Measurements from ENCODE around the gene VSX2. TPM values are rescaled to one million over a fixed set of nuclear protein-coding genes. Genes with fewer than 3 reads are reported as not detected.

Gene VSX2
- total and polyA plus RNA-seq, 4 experiments from 2014 or later = not detected

GRCh38 chr14:74249433-74250375, 10.5 kb downstream of the VSX2 start:
- no peak overlapping the region for H3K4me3 ChIP-seq (ENCODE audit: low read length in 2 of 2)
- ChIA-PET POLR2A (ENCODE audit: partially characterized antibody) (interaction anchor here (0.7 kb wide), 1 partner anchor 17 kb away, joined by 3 read pairs; no protein-coding TSS in a partner anchor), CTCF (ENCODE audit: partially characterized antibody) (interaction anchor here (1.0 to 1.8 kb wide), 2 partner anchors 21 to 33 kb away, joined by 3 to 8 read pairs; no protein-coding TSS in a partner anchor)
- Mint-ChIP-seq H3K9me3 (no peaks in the 10 kb centered on the region), H3K27me3 (peaks cover 22 to 39% of the 10 kb centered on the region in 2 donors), H3K4me3 (peak overlapping the region in 1 of 8 donors; percentile 24), H3K36me3 (peaks cover 0 to 1% of the 10 kb centered on the region in 2 donors), H3K4me1 (peaks cover 4 to 7% (median 6%) of the 10 kb centered on the region in 4 donors), H3K27ac (no peak overlapping the region)
- no peaks in the 10 kb centered on the region for H3K36me3 ChIP-seq (ENCODE audit: insufficient read depth, low read length)
- no peak overlapping the region for H3K27ac ChIP-seq (ENCODE audit: low read depth, low read length)
- peaks cover 8% of the 10 kb centered on the region for H3K4me1 ChIP-seq (ENCODE audit: insufficient read depth, low read length)
- no peak for DNase-seq
- intact Hi-C loops (cut with micrococcal nuclease) = no loop called here
- no peaks in the 10 kb centered on the region for H3K9me3 ChIP-seq (ENCODE audit: control insufficient read depth in 1 of 2, low read length in 2 of 2)
- H3K27me3 ChIP-seq (ENCODE audit: insufficient read depth, low read length) = peaks cover 12% of the 10 kb centered on the region

GRCh38 chr14:74255281-74255680, 16.0 kb downstream of the VSX2 start:
- H3K27ac ChIP-seq (ENCODE audit: low read depth, low read length) = no peak overlapping the region
- Mint-ChIP-seq H3K9me3 (no peaks in the 10 kb centered on the region), H3K4me3 (no peak overlapping the region), H3K4me1 (peaks cover 8 to 17% (median 10%) of the 10 kb centered on the region in 4 donors), H3K36me3 (no peaks in the 10 kb centered on the region), H3K27ac (no peak overlapping the region), H3K27me3 (peaks cover 6 to 10% of the 10 kb centered on the region in 2 donors)
- ChIA-PET POLR2A (ENCODE audit: partially characterized antibody) (no interaction called here), CTCF (ENCODE audit: partially characterized antibody) (no interaction called here)
- peaks cover 20% of the 10 kb centered on the region for H3K4me1 ChIP-seq (ENCODE audit: insufficient read depth, low read length)
- no peaks in the 10 kb centered on the region for H3K9me3 ChIP-seq (ENCODE audit: control insufficient read depth in 1 of 2, low read length in 2 of 2)
- intact Hi-C loops (cut with micrococcal nuclease) = no loop called here
- DNase-seq = no peak
- no peaks in the 10 kb centered on the region for H3K36me3 ChIP-seq (ENCODE audit: insufficient read depth, low read length)
- no peaks in the 10 kb centered on the region for H3K27me3 ChIP-seq (ENCODE audit: insufficient read depth, low read length)
- no peak overlapping the region for H3K4me3 ChIP-seq (ENCODE audit: low read length in 2 of 2)

GRCh38 chr14:74257078-74257940, 18.1 kb downstream of the VSX2 start:
- H3K27ac ChIP-seq (ENCODE audit: low read depth, low read length) = no peak overlapping the region
- H3K9me3 ChIP-seq (ENCODE audit: control insufficient read depth in 1 of 2, low read length in 2 of 2) = no peaks in the 10 kb centered on the region
- H3K27me3 Mint-ChIP-seq = peaks cover 1 to 2% of the 10 kb centered on the region in 2 donors
- POLR2A ChIA-PET (ENCODE audit: partially characterized antibody) = no interaction called here
- H3K9me3 Mint-ChIP-seq = no peaks in the 10 kb centered on the region
- peak in 4 of 5 donors; percentile 48 to 65 (median 58) for DNase-seq
- peaks cover 3 to 11% (median 4%) of the 10 kb centered on the region in 4 donors for H3K4me1 Mint-ChIP-seq
- intact Hi-C loops (cut with micrococcal nuclease) = no loop called here
- peak overlapping the region; percentile 83 to 92 (median 86) for H3K4me3 Mint-ChIP-seq
- CTCF ChIA-PET (ENCODE audit: partially characterized antibody) = interaction anchor here (0.6 to 1.9 kb wide), 15 partner anchors 9 to 1611 kb away, joined by 3 to 13 read pairs (median 3); no protein-coding TSS in a partner anchor
- H3K4me1 ChIP-seq (ENCODE audit: insufficient read depth, low read length) = peaks cover 12% of the 10 kb centered on the region
- H3K36me3 Mint-ChIP-seq = no peaks in the 10 kb centered on the region
- peak overlapping the region; percentile 17 to 71 for H3K4me3 ChIP-seq (ENCODE audit: low read length in 2 of 2)
- peak overlapping the region in 4 of 7 donors; percentile 12 to 65 (median 59) for H3K27ac Mint-ChIP-seq
- H3K27me3 ChIP-seq (ENCODE audit: insufficient read depth, low read length) = no peaks in the 10 kb centered on the region
- H3K36me3 ChIP-seq (ENCODE audit: insufficient read depth, low read length) = no peaks in the 10 kb centered on the region

- intact Hi-C loops (cut with micrococcal nuclease) = no loop called here
- H3K36me3 Mint-ChIP-seq = no peaks in the 10 kb centered on the region
- POLR2A ChIA-PET (ENCODE audit: partially characterized antibody) = no interaction called here
- no peaks in the 10 kb centered on the region for H3K9me3 Mint-ChIP-seq
- H3K27ac Mint-ChIP-seq = peak overlapping the region in 3 of 7 donors; percentile 24 to 59 (median 50)
- H3K27me3 Mint-ChIP-seq = peaks cover 2% of the 10 kb centered on the region in 2 donors
- no peaks in the 10 kb centered on the region for H3K9me3 ChIP-seq (ENCODE audit: control insufficient read depth in 1 of 2, low read length in 2 of 2)
- peak overlapping the region; percentile 83 to 92 (median 86) for H3K4me3 Mint-ChIP-seq
- H3K36me3 ChIP-seq (ENCODE audit: insufficient read depth, low read length) = no peaks in the 10 kb centered on the region
- CTCF ChIA-PET (ENCODE audit: partially characterized antibody) = interaction anchor here (1.0 to 1.9 kb wide), 7 partner anchors 8 to 141 kb away, joined by 3 to 13 read pairs (median 3); no protein-coding TSS in a partner anchor
- peaks cover 12% of the 10 kb centered on the region for H3K4me1 ChIP-seq (ENCODE audit: insufficient read depth, low read length)
- DNase-seq = no peak
- peaks cover 3 to 11% (median 4%) of the 10 kb centered on the region in 4 donors for H3K4me1 Mint-ChIP-seq
- peak overlapping the region; percentile 17 to 71 for H3K4me3 ChIP-seq (ENCODE audit: low read length in 2 of 2)
- no peak overlapping the region for H3K27ac ChIP-seq (ENCODE audit: low read depth, low read length)
- no peaks in the 10 kb centered on the region for H3K27me3 ChIP-seq (ENCODE audit: insufficient read depth, low read length)
These were observed 18.9 kb downstream of the VSX2 start for GRCh38 chr14:74257941-74258763.

- Mint-ChIP-seq H3K36me3 (no peaks in the 10 kb centered on the region), H3K4me1 (peaks cover 3 to 11% (median 4%) of the 10 kb centered on the region in 4 donors), H3K27me3 (peaks cover 2 to 4% of the 10 kb centered on the region in 2 donors), H3K9me3 (no peaks in the 10 kb centered on the region), H3K27ac (no peak overlapping the region), H3K4me3 (peak overlapping the region in 6 of 8 donors; percentile 25 to 86 (median 71))
- DNase-seq = no peak
- H3K9me3 ChIP-seq (ENCODE audit: control insufficient read depth in 1 of 2, low read length in 2 of 2) = no peaks in the 10 kb centered on the region
- H3K27ac ChIP-seq (ENCODE audit: low read depth, low read length) = no peak overlapping the region
- peaks cover 12% of the 10 kb centered on the region for H3K4me1 ChIP-seq (ENCODE audit: insufficient read depth, low read length)
- H3K27me3 ChIP-seq (ENCODE audit: insufficient read depth, low read length) = no peaks in the 10 kb centered on the region
- POLR2A ChIA-PET (ENCODE audit: partially characterized antibody) = no interaction called here
- CTCF ChIA-PET (ENCODE audit: partially characterized antibody) = interaction anchor here (1.1 kb wide), 1 partner anchor 42 kb away, joined by 3 read pairs; no protein-coding TSS in a partner anchor
- no peaks in the 10 kb centered on the region for H3K36me3 ChIP-seq (ENCODE audit: insufficient read depth, low read length)
- H3K4me3 ChIP-seq (ENCODE audit: low read length in 2 of 2) = no peak overlapping the region
- intact Hi-C loops (cut with micrococcal nuclease) = no loop called here
These were observed 19.5 kb downstream of the VSX2 start for GRCh38 chr14:74258764-74259035.

- Mint-ChIP-seq H3K9me3 (no peaks in the 10 kb centered on the region), H3K4me3 (peak overlapping the region in 3 of 8 donors; percentile 20 to 78 (median 68)), H3K27ac (peak overlapping the region in 2 of 7 donors; percentile 20 to 64)
These were observed 20.3 kb downstream of the VSX2 start for GRCh38 chr14:74259513-74259912.

More at GRCh38 chr14:74259513-74259912, 20.3 kb downstream of the VSX2 start:
- H3K27me3 Mint-ChIP-seq = peaks cover 2 to 4% of the 10 kb centered on the region in 2 donors
- no peaks in the 10 kb centered on the region for H3K36me3 Mint-ChIP-seq
- no peak overlapping the region for H3K27ac ChIP-seq (ENCODE audit: low read depth, low read length)
- ChIA-PET CTCF (ENCODE audit: partially characterized antibody) (no interaction called here), POLR2A (ENCODE audit: partially characterized antibody) (no interaction called here)
- peaks cover 12% of the 10 kb centered on the region for H3K4me1 ChIP-seq (ENCODE audit: insufficient read depth, low read length)
- H3K27me3 ChIP-seq (ENCODE audit: insufficient read depth, low read length) = no peaks in the 10 kb centered on the region
- H3K4me3 ChIP-seq (ENCODE audit: low read length in 2 of 2) = no peak overlapping the region
- no peak for DNase-seq
- intact Hi-C loops (cut with micrococcal nuclease) = no loop called here
- H3K36me3 ChIP-seq (ENCODE audit: insufficient read depth, low read length) = no peaks in the 10 kb centered on the region
- no peaks in the 10 kb centered on the region for H3K9me3 ChIP-seq (ENCODE audit: control insufficient read depth in 1 of 2, low read length in 2 of 2)
- H3K4me1 Mint-ChIP-seq = peaks cover 3 to 11% (median 4%) of the 10 kb centered on the region in 4 donors

Data from CD4-positive, alpha-beta memory T cell (primary cell).